ENCODE results near the gene ZNF555. TPM values are rescaled to one million over a fixed set of nuclear protein-coding genes. Genes with fewer than 3 reads are reported as not detected.

ZNF555 gene
- total and polyA plus RNA-seq, 9 of the 15 experiments (the other 6 are each of a cell fraction or from before 2014, with no cell fraction given) = 2.0 to 6.7 (median 5.4) TPM

- TF ChIP-seq DMBX1 (CRISPR knock-in tag; IDR thresholded peaks at IDR 0.05; ENCODE audit: borderline replicate concordance) = peak; percentile 43
- no peak for TF ChIP-seq BCLAF1 (IDR thresholded peaks at IDR 0.05; ENCODE audit: borderline replicate concordance in 1 of 2, control insufficient read depth in 1 of 2, low read depth in 2 of 2, low read length in 1 of 2)
- TF ChIP-seq BRD9 (IDR thresholded peaks at IDR 0.05; ENCODE audit: low read depth, partially characterized antibody) = no peak
- 0 out of 2 replicates have a peak, but pooled peaks have one; percentile 9 for TF ChIP-seq GABPA (tag; conservative IDR thresholded peaks at IDR 0.05; ENCODE audit: low read depth)
- no peak for TF ChIP-seq SREBF2 (CRISPR knock-in tag; IDR thresholded peaks at IDR 0.05)
- TF ChIP-seq ETV6 (IDR thresholded peaks at IDR 0.05; ENCODE audit: borderline replicate concordance in 1 of 2, low read depth in 2 of 2, low read length in 1 of 2) = no peak
- TF ChIP-seq ETV6 (CRISPR knock-in tag; IDR thresholded peaks at IDR 0.05; ENCODE audit: borderline replicate concordance) = peak; percentile 86; the same call in 1 of the 2 replicates
- TF ChIP-seq KLF6 (CRISPR knock-in tag; IDR thresholded peaks at IDR 0.05; ENCODE audit: borderline replicate concordance) = no peak
- TF ChIP-seq DEAF1 (CRISPR knock-in tag; IDR thresholded peaks at IDR 0.05) = no peak
- TF ChIP-seq MEF2A (IDR thresholded peaks at IDR 0.05; ENCODE audit: control insufficient read depth, low read depth, low read length) = no peak
- TF ChIP-seq ZNF696 (CRISPR knock-in tag; conservative IDR thresholded peaks at IDR 0.05) = no peak
- TF ChIP-seq JUN (IDR thresholded peaks at IDR 0.05; ENCODE audit: borderline replicate concordance, low read depth, low read length) = no peak
- peak; percentile 89 for TF ChIP-seq JUN (CRISPR knock-in tag; IDR thresholded peaks at IDR 0.05; ENCODE audit: borderline replicate concordance)
- TF ChIP-seq TFAP4 (CRISPR knock-in tag; IDR thresholded peaks at IDR 0.05; ENCODE audit: borderline replicate concordance) = peak; percentile 68
- TF ChIP-seq SIN3A (IDR thresholded peaks at IDR 0.05; ENCODE audit: borderline replicate concordance in 2 of 2, control insufficient read depth in 1 of 2, low read depth in 2 of 2, low read length in 2 of 2) = peak in 1 of 2 experiments; percentile 33; a peak in 1 of 4 replicates
- TF ChIP-seq STAT5A (IDR thresholded peaks at IDR 0.05; ENCODE audit: borderline replicate concordance, low read length) = no peak
- no peak for TF ChIP-seq CBFA2T2 (conservative IDR thresholded peaks at IDR 0.05)
- TF ChIP-seq BCL6 (CRISPR knock-in tag; IDR thresholded peaks at IDR 0.05) = no peak
- no peak for TF ChIP-seq ZNF778 (CRISPR knock-in tag; IDR thresholded peaks at IDR 0.05)
These were observed 59.3 kb downstream of the ZNF555 start, which contains the start of gene ZNF57 (continued) for GRCh38 chr19:2900296-2901252.

Measured in K562 (cell line).